ENCODE data around the gene HTD2.

Gene HTD2

DNA sequence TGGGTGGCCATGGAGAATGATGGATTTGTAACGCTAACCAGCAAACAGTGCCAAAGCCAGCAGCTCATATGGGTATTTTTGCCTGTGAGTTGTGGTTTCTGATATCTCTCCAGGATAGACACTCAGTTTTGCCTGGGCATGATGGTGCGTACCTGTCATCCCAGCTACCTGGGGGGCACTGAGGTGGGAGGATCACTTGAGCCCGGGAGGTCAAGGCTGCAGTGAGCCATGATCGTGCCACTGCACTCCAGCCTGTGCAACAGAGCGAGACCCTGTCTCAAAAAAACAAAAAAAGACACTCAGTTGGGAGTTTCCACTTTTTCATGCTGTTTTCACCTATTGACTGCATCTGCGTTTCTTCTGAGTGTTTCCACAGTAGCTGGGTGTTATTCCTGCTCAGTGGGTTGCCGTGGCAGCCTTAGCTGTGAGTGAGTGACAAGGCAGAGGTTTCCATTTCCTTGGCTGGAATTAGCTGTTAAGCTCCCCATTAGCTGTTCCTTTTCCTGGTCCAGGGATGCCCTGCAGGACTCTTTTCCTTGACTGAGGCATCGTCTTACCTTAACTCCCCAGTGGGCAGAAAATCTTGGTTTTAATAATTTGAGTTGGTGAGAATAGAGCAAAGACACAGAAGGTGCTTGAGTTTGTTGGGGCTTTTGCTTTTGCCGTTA is 14.5 kb upstream of the HTD2 start:
- ChIA-PET POLR2A (no interaction called here), CTCF (interaction anchor here (0.9 to 19.6 kb wide), 4 partner anchors 14 to 108 kb away, joined by 3 to 560 read pairs (median 26); partner anchors contain the start of genes HTD2 and RPP14)
- no peak for DNase-seq (ENCODE audit: extremely low spot score)
- no peak for TF ChIP-seq CTCF (IDR thresholded peaks at IDR 0.05; ENCODE audit: control extremely low read depth, extremely low read depth, low read depth, missing control alignments)

- no peak for DNase-seq (ENCODE audit: extremely low spot score)
- CTCF ChIA-PET: interaction anchor here (0.8 to 19.6 kb wide), 5 partner anchors 14 to 181 kb away, joined by 3 to 560 read pairs (median 3); partner anchors contain the start of genes HTD2 and RPP14
- POLR2A ChIA-PET: no interaction called here
- no peak for TF ChIP-seq CTCF (IDR thresholded peaks at IDR 0.05; ENCODE audit: control extremely low read depth, extremely low read depth, low read depth, missing control alignments)
These were observed 13.5 kb upstream of the HTD2 start for GRCh38 chr3:58292866-58293265.

- no peak for TF ChIP-seq CTCF (IDR thresholded peaks at IDR 0.05; ENCODE audit: control extremely low read depth, extremely low read depth, low read depth, missing control alignments)
- DNase-seq (ENCODE audit: extremely low spot score): no peak
- ChIA-PET POLR2A (no interaction called here), CTCF (interaction anchor here (0.8 to 19.6 kb wide), 3 partner anchors 13 to 181 kb away, joined by 3 to 560 read pairs (median 50); partner anchors contain the start of genes HTD2 and RPP14)
These were observed 12.8 kb upstream of the HTD2 start for GRCh38 chr3:58293516-58293915.

GRCh38 chr3:58296269-58296668 is 10.1 kb upstream of the HTD2 start:
- CTCF ChIA-PET: interaction anchor here (1.1 to 19.6 kb wide), 5 partner anchors 9 to 112 kb away, joined by 3 to 560 read pairs (median 5); partner anchors contain the start of genes HTD2 and RPP14
- TF ChIP-seq CTCF (IDR thresholded peaks at IDR 0.05; ENCODE audit: control extremely low read depth, extremely low read depth, low read depth, missing control alignments): no peak

GRCh38 chr3:58296843-58297242 is 9.5 kb upstream of the HTD2 start:
- POLR2A ChIA-PET: no interaction called here
- TF ChIP-seq CTCF (IDR thresholded peaks at IDR 0.05; ENCODE audit: control extremely low read depth, extremely low read depth, low read depth, missing control alignments): no peak
- CTCF ChIA-PET: interaction anchor here (1.2 to 19.6 kb wide), 4 partner anchors 10 to 113 kb away, joined by 3 to 560 read pairs (median 28); partner anchors contain the start of genes HTD2 and RPP14
- DNase-seq (ENCODE audit: extremely low spot score): no peak

More at GRCh38 chr3:58296269-58296668, 10.1 kb upstream of the HTD2 start:
- no peak for DNase-seq (ENCODE audit: extremely low spot score)
- POLR2A ChIA-PET: no interaction called here

DNA sequence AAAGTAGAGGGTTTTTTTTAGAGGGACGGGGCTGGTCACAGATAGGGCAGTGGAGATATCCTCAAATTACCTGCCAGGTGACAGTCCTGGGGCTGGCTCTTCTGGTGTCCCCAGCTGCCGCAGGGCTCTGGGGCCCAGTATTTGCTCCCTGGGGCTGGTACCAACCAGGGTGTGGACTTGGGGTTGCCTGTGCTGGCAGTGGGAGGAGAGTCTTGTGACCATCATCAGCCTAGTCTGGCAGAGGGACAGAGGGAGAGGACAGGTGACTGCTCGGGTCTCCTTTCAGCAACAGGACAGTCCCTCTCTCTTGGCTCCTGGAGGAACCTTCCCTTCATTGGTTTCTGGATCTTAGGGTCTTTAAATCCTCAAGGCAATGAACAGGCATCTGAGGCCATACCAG is 8.1 kb upstream of the HTD2 start:
- CTCF ChIA-PET: interaction anchor here (0.8 to 19.6 kb wide), 7 partner anchors 9 to 193 kb away, joined by 3 to 560 read pairs (median 5); partner anchors contain the start of genes HTD2, KCTD6 and RPP14
- no peak for DNase-seq (ENCODE audit: extremely low spot score)
- POLR2A ChIA-PET: no interaction called here
- no peak for TF ChIP-seq CTCF (IDR thresholded peaks at IDR 0.05; ENCODE audit: control extremely low read depth, extremely low read depth, low read depth, missing control alignments)
